SU-DHL-6 (cell line): ENCODE data around the gene NCCRP1.

Experiments used
- EZH2phosphoT487 ChIP-seq: fragments of 200-600 bp; sonication (generic), shearing (Covaris generic); conservative IDR thresholded peaks from 2 replicates; pipeline ENCODE4 v1.6.1; 2018; ENCODE audit warnings: mild to moderate bottlenecking, antibody characterized with exemption, low read length, moderate library complexity, mixed read lengths
- TF ChIP-seq, protein P1 (sequence below): fragments of 200-600 bp; sonication (generic); IDR thresholded peaks from one replicate; pipeline ENCODE4 v1.5.1; 2017; ENCODE audit warnings: antibody characterized with exemption, mild to moderate bottlenecking, low read length, moderate library complexity; ENCODE audit not compliant: insufficient read depth, poor library complexity, severe bottlenecking

DNA sequence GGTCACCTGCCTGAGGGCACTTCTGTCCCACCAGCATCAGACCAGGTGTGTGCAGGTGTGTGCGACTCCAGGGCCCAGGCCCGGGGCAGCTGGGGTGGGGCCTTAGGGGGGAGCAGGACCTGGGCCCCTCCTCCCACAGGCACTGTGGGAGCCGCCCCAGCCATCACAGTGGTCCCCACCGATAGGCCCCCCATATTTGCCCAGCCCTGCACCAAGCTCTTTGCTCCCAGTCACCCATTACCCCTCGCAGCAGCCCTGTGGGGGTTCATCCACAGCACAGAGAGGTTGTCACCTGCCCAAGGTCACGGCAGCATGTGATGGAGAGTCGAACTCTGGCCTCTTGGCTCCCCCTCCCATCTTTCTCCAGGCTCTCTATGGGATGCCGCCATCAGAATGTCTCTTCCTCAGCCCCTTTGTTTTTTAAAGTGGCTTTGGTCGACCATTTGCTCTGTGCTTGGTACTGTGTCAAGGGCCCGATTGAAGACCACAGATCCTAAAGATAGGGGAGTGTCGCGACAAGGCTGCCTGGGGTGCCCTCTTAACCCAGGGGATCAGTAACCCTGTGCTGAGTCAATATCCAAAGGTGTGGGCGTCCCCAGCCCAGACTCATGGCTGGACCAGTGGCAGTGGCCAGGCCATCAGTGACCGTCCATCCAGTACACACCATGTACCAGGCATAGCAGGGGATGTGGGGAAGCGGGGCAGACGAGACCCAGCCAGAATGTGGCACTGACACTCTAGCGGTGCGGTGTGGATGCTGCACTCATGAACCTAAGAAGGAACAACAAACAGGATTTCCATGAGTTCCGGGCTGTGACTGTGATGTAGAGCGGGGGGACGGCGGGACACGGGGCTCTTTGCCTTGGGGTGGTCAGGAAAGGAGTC is 28.3 kb upstream of the NCCRP1 start:
- TF ChIP-seq, protein P1, sequence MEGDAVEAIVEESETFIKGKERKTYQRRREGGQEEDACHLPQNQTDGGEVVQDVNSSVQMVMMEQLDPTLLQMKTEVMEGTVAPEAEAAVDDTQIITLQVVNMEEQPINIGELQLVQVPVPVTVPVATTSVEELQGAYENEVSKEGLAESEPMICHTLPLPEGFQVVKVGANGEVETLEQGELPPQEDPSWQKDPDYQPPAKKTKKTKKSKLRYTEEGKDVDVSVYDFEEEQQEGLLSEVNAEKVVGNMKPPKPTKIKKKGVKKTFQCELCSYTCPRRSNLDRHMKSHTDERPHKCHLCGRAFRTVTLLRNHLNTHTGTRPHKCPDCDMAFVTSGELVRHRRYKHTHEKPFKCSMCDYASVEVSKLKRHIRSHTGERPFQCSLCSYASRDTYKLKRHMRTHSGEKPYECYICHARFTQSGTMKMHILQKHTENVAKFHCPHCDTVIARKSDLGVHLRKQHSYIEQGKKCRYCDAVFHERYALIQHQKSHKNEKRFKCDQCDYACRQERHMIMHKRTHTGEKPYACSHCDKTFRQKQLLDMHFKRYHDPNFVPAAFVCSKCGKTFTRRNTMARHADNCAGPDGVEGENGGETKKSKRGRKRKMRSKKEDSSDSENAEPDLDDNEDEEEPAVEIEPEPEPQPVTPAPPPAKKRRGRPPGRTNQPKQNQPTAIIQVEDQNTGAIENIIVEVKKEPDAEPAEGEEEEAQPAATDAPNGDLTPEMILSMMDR = no peak
- TF ChIP-seq EZH2phosphoT487 = no peak
